ENCODE results near the gene KLK7. TPM values are rescaled to one million over a fixed set of nuclear protein-coding genes. Genes with fewer than 3 reads are reported as not detected.
"Not testable (repeated sequence)": the region's sequence is repeated elsewhere in the genome, so short reads cannot be mapped to it uniquely, and the experiment has no call there.

Gene KLK7
- polyA plus RNA-seq, 3 donors: 3.3 to 4.5 (median 3.8) TPM

- DNase-seq: no peak
These were observed 4.0 kb downstream of the KLK7 start for GRCh38 chr19:50979758-50980157.

- DNase-seq: no peak
These were observed 4.8 kb downstream of the KLK7 start for GRCh38 chr19:50978772-50979390.

GRCh38 chr19:50977626-50978025 lies 6.1 kb downstream of the KLK7 start:
- no peak for DNase-seq

- no peak for DNase-seq
These were observed 8.0 kb downstream of the KLK7 start for GRCh38 chr19:50975766-50976165.

- peak; percentile 28 for DNase-seq
These were observed 8.8 kb downstream of the KLK7 start for GRCh38 chr19:50974702-50975556.

- no peak for DNase-seq
These were observed 10.8 kb downstream of the KLK7 start for GRCh38 chr19:50972795-50973376.

GRCh38 chr19:50969810-50970209 lies 13.9 kb downstream of the KLK7 start:
- DNase-seq: not testable (repeated sequence)

- no peak for DNase-seq
These were observed 14.3 kb downstream of the KLK7 start, which contains the start of gene KLK6 for GRCh38 chr19:50969413-50969760. KLK6 (minus strand) TSS chr19:50969591; CDS start chr19:50968104, 1,487 bp downstream.

- DNase-seq: peak; percentile 66
These were observed 14.9 kb downstream of the KLK7 start for GRCh38 chr19:50968716-50969412.

GRCh38 chr19:50967929-50968715 lies 15.6 kb downstream of the KLK7 start:
- peak; percentile 50 for DNase-seq

- no peak for DNase-seq
These were observed 19.5 kb downstream of the KLK7 start for GRCh38 chr19:50964266-50964665.

- no peak for DNase-seq
These were observed 20.3 kb downstream of the KLK7 start for GRCh38 chr19:50963381-50963780.

- DNase-seq: no peak
These were observed 21.5 kb downstream of the KLK7 start for GRCh38 chr19:50962245-50962644.

- DNase-seq: no peak
These were observed 23.8 kb downstream of the KLK7 start for GRCh38 chr19:50959731-50960500.

GRCh38 chr19:50957587-50957986 lies 26.1 kb downstream of the KLK7 start:
- no peak for DNase-seq

GRCh38 chr19:50952910-50953309 lies 30.8 kb downstream of the KLK7 start, which contains the start of gene KLK5:
KLK5 (minus strand) TSS chr19:50953038; CDS start chr19:50952657, 381 bp downstream.
- no peak for DNase-seq

- no peak for DNase-seq
These were observed 33.9 kb downstream of the KLK7 start for GRCh38 chr19:50949861-50950260.

- DNase-seq: no peak
These were observed 36.6 kb downstream of the KLK7 start for GRCh38 chr19:50947123-50947522.

- DNase-seq: no peak
These were observed 38.9 kb downstream of the KLK7 start for GRCh38 chr19:50944795-50945194.

- no peak for DNase-seq
These were observed 40.5 kb downstream of the KLK7 start for GRCh38 chr19:50943074-50943828.
